Smooth muscle cell (in vitro differentiated cells): Measurements from ENCODE around the gene DDR1. TPM values are rescaled to one million over a fixed set of nuclear protein-coding genes. Genes with fewer than 3 reads are reported as not detected.
"Not testable (repeated sequence)": the region's sequence is repeated elsewhere in the genome, so short reads cannot be mapped to it uniquely, and the experiment has no call there.

Source experiments
- DNase-seq: peaks from one replicate; lab custom pipeline; 2025; ENCODE audit not compliant: unreplicated experiment; lab: John Stamatoyannopoulos, UW
- H2AFZ ChIP-seq: fragments of 200-600 bp; sonication (generic); 2 replicates; pipeline ENCODE4 v1.6.0; 2016; ENCODE audit warnings: antibody characterized with exemption, low read depth, mild to moderate bottlenecking
- H3F3A ChIP-seq: fragments of 200-600 bp; sonication (generic); 2 replicates; pipeline ENCODE4 v1.6.0; 2017; ENCODE audit warnings: antibody characterized with exemption, low read depth
- H3K27ac ChIP-seq: fragments of 200-600 bp; sonication (generic); 2 replicates; pipeline ENCODE4 v1.5.1; 2016; ENCODE audit warnings: low read depth, mild to moderate bottlenecking
- H3K27me3 ChIP-seq: fragments of 200-600 bp; sonication (generic); 2 replicates; pipeline ENCODE4 v1.6.1; 2016; ENCODE audit warnings: low read depth, mild to moderate bottlenecking
- H3K36me3 ChIP-seq: fragments of 200-600 bp; sonication (generic); 2 replicates; pipeline ENCODE4 v1.5.1; 2016; ENCODE audit warnings: low read depth
- H3K4me1 ChIP-seq: fragments of 200-600 bp; sonication (generic); 2 replicates; pipeline ENCODE4 v1.5.1; 2016; ENCODE audit warnings: low read depth
- H3K4me2 ChIP-seq: fragments of 200-600 bp; sonication (generic); 2 replicates; pipeline ENCODE4 v1.6.0; 2016; ENCODE audit warnings: mild to moderate bottlenecking
- H3K4me3 ChIP-seq: fragments of 200-600 bp; sonication (generic); 2 replicates; pipeline ENCODE4 v1.5.1; 2016; ENCODE audit warnings: mild to moderate bottlenecking
- H3K79me2 ChIP-seq: fragments of 200-600 bp; sonication (generic); 2 replicates; pipeline ENCODE4 v1.6.0; 2016; ENCODE audit warnings: low read depth, mild to moderate bottlenecking
- H3K9ac ChIP-seq: fragments of 200-600 bp; sonication (generic); 2 replicates; pipeline ENCODE4 v1.6.0; 2016; ENCODE audit warnings: low read depth
- H3K9me3 ChIP-seq: fragments of 200-600 bp; sonication (generic); replicated peaks from 2 replicates; pipeline ENCODE4 v1.5.1; 2016; ENCODE audit warnings: low read depth
- H4K20me1 ChIP-seq: fragments of 200-600 bp; sonication (generic); 2 replicates; pipeline ENCODE4 v1.6.0; 2016; ENCODE audit warnings: low read depth
- WGBS: methylation state at CpG from one replicate; pipeline ENCODE4 v1.1.7; 2016; ENCODE audit warnings: low lambda C conversion rate; 5-methylcytosine and 5-hydroxymethylcytosine counted together
- polyA plus RNA-seq: library from polyadenylated mRNA; unstranded; fragments of >200 nt; fragmentation: Nextera tagmentation; extraction: Ambion mirVana; gene quantifications from 2 replicates; pipeline ENCODE4 v1.2.1, GENCODE V29; 2016
- total RNA-seq: library from RNA; depleted of rRNA; stranded (reverse); fragments of >200 nt; gene quantifications from 2 replicates; pipeline ENCODE4 v1.2.3, GENCODE V29; 2014
- TF ChIP-seq, protein P1 (sequence below): fragments of 200-600 bp; sonication (generic); IDR thresholded peaks from 2 replicates; pipeline ENCODE4 v1.5.1; 2017; ENCODE audit warnings: borderline replicate concordance, mild to moderate bottlenecking, antibody characterized with exemption; ENCODE audit not compliant: insufficient read depth, poor library complexity, severe bottlenecking

The DDR1 gene
- total and polyA plus RNA-seq, 2 experiments from 2014 or later: 23.8 to 82.6 TPM

DNA sequence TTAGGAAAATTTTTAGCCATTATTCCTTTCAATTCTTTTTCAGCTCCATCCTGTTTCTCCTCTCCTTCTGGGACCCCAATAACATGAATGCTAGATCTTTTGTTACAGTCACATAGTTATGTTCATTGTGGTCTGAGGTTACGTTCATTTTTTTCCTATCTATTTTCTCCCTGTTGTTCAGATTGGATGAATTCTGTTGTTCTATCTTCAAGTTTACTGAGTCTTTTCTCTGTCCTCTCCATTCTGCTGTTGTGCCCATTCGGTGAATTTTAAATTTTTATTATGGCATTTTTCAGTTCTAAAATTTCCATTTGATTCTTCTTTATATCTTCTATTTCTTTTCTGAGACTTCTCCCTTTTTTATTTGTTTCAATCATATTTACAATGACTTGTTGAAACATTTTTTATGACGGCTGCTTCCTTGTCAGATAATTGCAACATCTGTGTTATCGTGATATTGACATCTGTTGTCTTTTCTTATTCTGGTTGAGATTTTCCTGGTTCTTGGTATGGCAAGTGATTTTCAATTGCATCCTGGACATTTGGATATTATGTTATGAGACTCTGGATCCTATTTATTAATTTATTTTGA, 12.6 kb upstream of the DDR1 start:
- peaks cover 3% of the 10 kb centered on the region for H3F3A ChIP-seq
- TF ChIP-seq, protein P1, sequence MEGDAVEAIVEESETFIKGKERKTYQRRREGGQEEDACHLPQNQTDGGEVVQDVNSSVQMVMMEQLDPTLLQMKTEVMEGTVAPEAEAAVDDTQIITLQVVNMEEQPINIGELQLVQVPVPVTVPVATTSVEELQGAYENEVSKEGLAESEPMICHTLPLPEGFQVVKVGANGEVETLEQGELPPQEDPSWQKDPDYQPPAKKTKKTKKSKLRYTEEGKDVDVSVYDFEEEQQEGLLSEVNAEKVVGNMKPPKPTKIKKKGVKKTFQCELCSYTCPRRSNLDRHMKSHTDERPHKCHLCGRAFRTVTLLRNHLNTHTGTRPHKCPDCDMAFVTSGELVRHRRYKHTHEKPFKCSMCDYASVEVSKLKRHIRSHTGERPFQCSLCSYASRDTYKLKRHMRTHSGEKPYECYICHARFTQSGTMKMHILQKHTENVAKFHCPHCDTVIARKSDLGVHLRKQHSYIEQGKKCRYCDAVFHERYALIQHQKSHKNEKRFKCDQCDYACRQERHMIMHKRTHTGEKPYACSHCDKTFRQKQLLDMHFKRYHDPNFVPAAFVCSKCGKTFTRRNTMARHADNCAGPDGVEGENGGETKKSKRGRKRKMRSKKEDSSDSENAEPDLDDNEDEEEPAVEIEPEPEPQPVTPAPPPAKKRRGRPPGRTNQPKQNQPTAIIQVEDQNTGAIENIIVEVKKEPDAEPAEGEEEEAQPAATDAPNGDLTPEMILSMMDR: no peak
- no peaks in the 10 kb centered on the region for H3K9me3 ChIP-seq
- no peaks in the 10 kb centered on the region for H3K27me3 ChIP-seq
- peaks cover 4% of the 10 kb centered on the region for H3K4me1 ChIP-seq
- no peak overlapping the region for H3K9ac ChIP-seq
- no peak overlapping the region for H3K4me3 ChIP-seq
- no peaks in the 10 kb centered on the region for H3K36me3 ChIP-seq
- no peaks in the 10 kb centered on the region for H4K20me1 ChIP-seq
- WGBS: 68% methylated on average over 4 of the region's 4 CpGs
- DNase-seq: no peak
- H3K27ac ChIP-seq: no peak overlapping the region
- no peak overlapping the region for H3K4me2 ChIP-seq
- H3K79me2 ChIP-seq: no peaks in the 10 kb centered on the region
- H2AFZ ChIP-seq: no peak overlapping the region

DNA sequence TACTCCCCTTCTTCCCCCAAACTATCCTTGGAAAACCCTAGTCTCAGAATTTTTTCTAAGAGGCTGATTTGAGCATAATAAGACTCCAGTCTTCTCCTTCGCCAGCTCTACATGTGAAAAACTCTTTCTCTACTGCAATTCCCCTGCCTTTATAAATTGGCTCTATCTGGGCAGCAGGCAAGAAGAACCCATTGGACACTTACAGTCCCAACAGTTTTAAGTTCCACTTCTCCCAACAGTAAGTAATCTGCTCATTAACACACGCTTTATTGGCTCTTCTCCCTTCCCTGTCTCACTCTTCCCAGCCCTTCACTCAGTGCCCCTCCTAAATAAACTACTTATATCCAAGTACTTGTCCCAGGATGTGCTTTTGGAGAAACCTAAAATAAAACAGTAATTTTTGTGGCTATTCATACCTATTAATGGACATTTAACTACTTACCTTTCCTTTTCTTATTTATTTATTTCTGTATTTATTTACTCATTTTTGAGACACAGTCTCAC, 11.1 kb upstream of the DDR1 start:
- H3K36me3 ChIP-seq: no peaks in the 10 kb centered on the region
- peaks cover 4% of the 10 kb centered on the region for H3F3A ChIP-seq
- no peaks in the 10 kb centered on the region for H4K20me1 ChIP-seq
- DNase-seq: no peak
- H3K79me2 ChIP-seq: no peaks in the 10 kb centered on the region
- H3K9me3 ChIP-seq: no peaks in the 10 kb centered on the region
- H3K4me3 ChIP-seq: no peak overlapping the region
- H3K9ac ChIP-seq: no peak overlapping the region
- TF ChIP-seq, protein P1: no peak
- H3K27me3 ChIP-seq: no peaks in the 10 kb centered on the region
- 91% methylated on average over 2 of the region's 2 CpGs for WGBS
- peaks cover 8% of the 10 kb centered on the region for H3K4me1 ChIP-seq
- no peak overlapping the region for H3K27ac ChIP-seq
- H3K4me2 ChIP-seq: no peak overlapping the region
- no peak overlapping the region for H2AFZ ChIP-seq

DNA sequence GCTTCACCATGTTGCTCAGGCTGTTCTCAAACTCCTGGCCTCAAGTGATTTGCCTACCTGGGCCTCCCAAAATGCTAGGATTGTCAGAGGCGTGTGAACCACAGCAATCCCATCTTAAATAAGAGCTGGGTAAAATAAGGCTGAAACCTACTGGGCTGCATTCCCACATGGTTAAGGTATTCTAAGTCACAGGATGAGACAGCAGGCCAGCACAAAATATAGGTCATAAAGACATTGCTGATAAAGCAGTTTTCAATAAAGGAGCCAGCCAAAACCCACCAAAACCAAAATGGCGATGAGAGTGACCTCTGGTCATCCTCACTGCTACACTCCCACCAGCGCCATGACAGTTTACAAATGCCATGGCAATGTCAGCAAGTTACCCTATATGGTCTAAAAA, 10.5 kb upstream of the DDR1 start:
- not testable (repeated sequence) for H2AFZ ChIP-seq, H3K9ac ChIP-seq, H3K4me3 ChIP-seq, H3K27me3 ChIP-seq, H3K9me3 ChIP-seq, H3F3A ChIP-seq, H3K27ac ChIP-seq, DNase-seq, H3K79me2 ChIP-seq, H3K36me3 ChIP-seq, H4K20me1 ChIP-seq, H3K4me2 ChIP-seq
- peaks cover 10% of the 10 kb centered on the region for H3K4me1 ChIP-seq
- 99% methylated on average over 3 of the region's 3 CpGs for WGBS

DNA sequence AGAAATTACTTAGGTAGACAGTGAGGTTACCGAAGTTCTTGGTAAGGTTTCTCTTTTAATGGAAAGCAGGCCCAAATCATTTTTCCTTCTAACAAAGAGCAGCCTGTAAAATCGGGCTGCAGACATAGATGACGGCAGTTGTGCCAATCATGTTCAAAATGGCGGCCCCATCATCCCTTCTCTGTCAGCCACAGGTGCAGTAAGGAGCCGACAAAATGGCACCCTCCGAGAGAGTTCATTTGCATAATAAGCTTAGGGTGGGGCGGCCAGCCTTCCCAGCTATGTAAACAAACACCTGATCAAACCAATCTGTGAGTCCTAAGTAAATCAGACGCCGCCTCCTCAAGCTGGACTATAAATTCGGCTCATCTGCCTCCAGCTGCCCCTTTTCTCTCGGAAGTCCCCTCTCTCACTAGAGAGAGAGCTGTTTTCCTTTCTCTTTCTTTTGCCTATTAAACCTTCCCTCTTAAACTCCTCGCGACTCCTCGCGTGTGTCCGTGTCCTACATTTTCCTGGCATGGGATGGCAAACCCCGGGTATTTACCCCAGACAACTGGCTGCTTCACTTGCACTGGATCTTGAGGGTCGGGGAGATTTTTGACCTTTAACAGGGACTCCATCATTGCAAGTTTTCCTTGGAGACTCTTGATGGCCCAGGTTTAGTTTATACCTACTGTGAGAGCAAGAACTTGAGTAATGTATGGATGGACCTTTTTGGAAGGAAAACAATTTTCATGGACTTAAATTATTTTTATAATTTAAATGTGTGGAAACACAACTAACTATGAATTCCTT, 8.9 kb upstream of the DDR1 start:
- TF ChIP-seq, protein P1: no peak
- Histone ChIP-seq H3K27me3 (no peaks in the 10 kb centered on the region), H3K4me2 (no peak overlapping the region), H3K4me3 (no peak overlapping the region), H2AFZ (no peak overlapping the region), H4K20me1 (no peaks in the 10 kb centered on the region), H3K9ac (peak overlapping the region; percentile 39), H3K9me3 (no peaks in the 10 kb centered on the region), H3K79me2 (no peaks in the 10 kb centered on the region), H3K27ac (peak overlapping the region; percentile 79), H3F3A (peaks cover 4% of the 10 kb centered on the region), H3K36me3 (no peaks in the 10 kb centered on the region), H3K4me1 (peaks cover 18% of the 10 kb centered on the region)
- 95% methylated on average over 18 of the region's 18 CpGs for WGBS
- no peak for DNase-seq
